Heart left ventricle (tissue), 16 donors: ENCODE data around the gene SEMA4F. TPM values are rescaled to one million over a fixed set of nuclear protein-coding genes. Genes with fewer than 3 reads are reported as not detected.
"Not testable (repeated sequence)": the region's sequence is repeated elsewhere in the genome, so short reads cannot be mapped to it uniquely, and the experiment has no call there.

ENCODE experiments used
- ATAC-seq, 4 donors: fragments of 200-7000 bp; cut with Tn5 transposase; one replicate each; pipeline ENCODE4 v1.9.1; 2020 to 2022; ENCODE audit warnings: moderate library complexity in 4 of 4, mild to moderate bottlenecking in 3 of 4, moderate number of reproducible peaks in 1 of 4
- DNase-seq, 5 donors: peaks; one replicate each; pipeline ENCODE4 v3.0.0-alpha.2; 2020
- H3K27ac ChIP-seq, 12 donors: fragments of 200-600 bp; sonication (generic) in 4 of 12; one replicate each; pipeline versions ENCODE4 v1.5.0 to v1.8.0; 2016 to 2022; ENCODE audit warnings: mild to moderate bottlenecking in 2 of 12
- H3K27me3 ChIP-seq, 9 donors: fragments of 200-600 bp; sonication (generic) in 2 of 9; one replicate each; pipeline versions ENCODE4 v1.5.1 to v1.8.0; 2016 to 2022; ENCODE audit warnings: mild to moderate bottlenecking in 3 of 9
- H3K36me3 ChIP-seq, 9 donors: fragments of 200-600 bp; sonication (generic) in 2 of 9; one replicate each; pipeline versions ENCODE4 v1.5.0 to v1.8.0; 2018 to 2022; ENCODE audit warnings: mild to moderate bottlenecking in 2 of 9
- H3K4me1 ChIP-seq, 12 donors: fragments of 200-600 bp; sonication (generic) in 4 of 12; one replicate each; pipeline versions ENCODE4 v1.5.0 to v1.8.0; 2016 to 2022; ENCODE audit warnings: mild to moderate bottlenecking in 3 of 12
- H3K4me3 ChIP-seq, 12 donors: fragments of 200-600 bp; sonication (generic) in 4 of 12; one replicate each; pipeline versions ENCODE4 v1.5.0 to v1.8.0; 2017 to 2022; ENCODE audit warnings: mild to moderate bottlenecking in 9 of 12, moderate library complexity in 4 of 12
- H3K9me3 ChIP-seq, 12 donors: fragments of 200-600 bp; sonication (generic) in 4 of 12; one replicate each; pipeline versions ENCODE4 v1.5.0 to v1.8.0; 2016 to 2022; ENCODE audit warnings: mild to moderate bottlenecking in 1 of 12
- POLR2A ChIP-seq, 2 donors: fragments of 450-650 bp; IDR thresholded peaks; one replicate each; pipeline ENCODE4 v1.6.1; 2017; ENCODE audit warnings: antibody characterized with exemption in 2 of 2, mild to moderate bottlenecking in 2 of 2, moderate library complexity in 2 of 2
- WGBS, 4 donors: extraction: QIAGEN DNeasy Blood & Tissue Kit in 2 of 4; methylation state at CpG; one replicate each; pipeline versions ENCODE4 v1.1.5 to v1.1.7; 2013 to 2018; 5-methylcytosine and 5-hydroxymethylcytosine counted together
- intact Hi-C, 10 donors: fragments of 100-400 bp; cut with DNase I; formaldehyde crosslinking; loops; one replicate each; pipeline versions ENCODE4 v1.11.1 to v1.14.2; 2022
- polyA plus RNA-seq, 2 donors: library from polyadenylated mRNA; stranded (reverse); fragments of 200-250 nt; gene quantifications; one replicate each; pipeline ENCODE4 v1.2.3, GENCODE V29; 2013
- total RNA-seq, 9 donors: library from RNA; depleted of rRNA in 2 of 9; stranded (reverse); fragments of >200 nt in 2 of 9; fragmentation: NEBNext Ultra II Directional in 3 of 9; extraction: Animal tissue kit (Norgen Biotek cat#: 25700) in 3 of 9; gene quantifications; one replicate each; pipeline versions ENCODE4 v1.1.0 to v1.2.4, GENCODE V29; 2016 to 2023
- TF ChIP-seq, protein P1 (sequence below), 12 donors: fragments of 200-600 bp; sonication (generic) in 4 of 12; IDR thresholded peaks; one replicate each; pipeline versions ENCODE4 v1.5.0 to v1.8.0; 2018 to 2022; ENCODE audit warnings: antibody characterized with exemption in 12 of 12, mild to moderate bottlenecking in 5 of 12
- donor health status: ischemic (EF 13 %, LVEDD 7.1; RV severe dilation, severe dysfunction).
- donor health status: healthy with polysubstance abuse.
- donor health status: DM: no; HTN: yes; CAD: no.
- donor health status: DM: no; HTN: no; CAD: no.
- donor health status: ischemic (EF 25% LVEDD 6.9; RV normal size, moderate dysfunction).
- donor health status: ischemic (EF 25% LVEDD 5.7; RV mildly dilated, moderate dysfunction).
- donor health status: healthy.
- donor health status: DM: yes; HTN: yes; CAD: no.
- donor health status: ischemic (EF 35%, LVEDD 5.7; RV mildly dilated, moderate dysfunction).
- donor health status: nonischemic (EF 11% LVEDD 7.7; RV severe dilation, severe dysfunction).
- donor health status: DM: yes; HTN: yes; CAD: no.
- donor health status: PGD.
- donor health status: ischemic (EF 29% LVEDD 5.4; RV normal size, mild dysfunction).
- donor health status: nonischemic (EF 23%, LVEDD 6.1; RV moderate dilation, normal function).

SEMA4F gene
- total and polyA plus RNA-seq, 11 donors: 0.95 to 4.9 (median 3.4) TPM

DNA sequence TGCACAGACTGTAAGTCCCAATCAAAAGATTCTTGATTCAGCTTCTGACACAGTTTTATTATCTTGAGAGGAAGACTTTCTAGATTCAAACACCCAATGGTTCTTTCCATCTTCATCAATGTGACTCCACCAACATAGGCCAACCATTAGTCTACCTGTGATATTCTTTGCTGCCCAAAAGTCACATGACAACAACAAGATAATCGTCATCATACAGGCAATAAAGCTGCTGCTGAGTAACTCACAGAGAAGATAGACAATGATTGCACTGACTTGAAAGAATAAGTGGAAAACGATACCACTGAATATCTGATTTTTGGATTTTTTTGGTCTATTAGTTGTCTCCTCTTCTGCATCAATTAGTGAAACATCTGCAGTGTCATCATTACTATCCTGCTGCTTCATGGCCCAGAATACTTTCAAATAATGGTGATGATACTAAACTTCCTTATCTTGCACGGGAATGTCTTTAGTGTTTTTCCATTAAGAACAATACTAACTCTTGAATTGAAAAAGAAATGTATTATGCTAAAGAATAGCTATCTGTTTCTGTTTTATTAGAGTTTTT, 25.4 kb upstream of the SEMA4F start:
- no peaks in the 10 kb centered on the region for H3K9me3 ChIP-seq
- no peak overlapping the region for H3K27ac ChIP-seq
- intact Hi-C loops: no loop called here
- no peak overlapping the region for H3K4me3 ChIP-seq
- H3K4me1 ChIP-seq: no peaks in the 10 kb centered on the region
- no peaks in the 10 kb centered on the region for H3K36me3 ChIP-seq
- ATAC-seq (no peak), DNase-seq (no peak)
- WGBS, 4 donors: 56 to 70% (median 64%) methylated on average over 3 of the region's 3 CpGs
- H3K27me3 ChIP-seq: no peaks in the 10 kb centered on the region
- TF ChIP-seq, protein P1, sequence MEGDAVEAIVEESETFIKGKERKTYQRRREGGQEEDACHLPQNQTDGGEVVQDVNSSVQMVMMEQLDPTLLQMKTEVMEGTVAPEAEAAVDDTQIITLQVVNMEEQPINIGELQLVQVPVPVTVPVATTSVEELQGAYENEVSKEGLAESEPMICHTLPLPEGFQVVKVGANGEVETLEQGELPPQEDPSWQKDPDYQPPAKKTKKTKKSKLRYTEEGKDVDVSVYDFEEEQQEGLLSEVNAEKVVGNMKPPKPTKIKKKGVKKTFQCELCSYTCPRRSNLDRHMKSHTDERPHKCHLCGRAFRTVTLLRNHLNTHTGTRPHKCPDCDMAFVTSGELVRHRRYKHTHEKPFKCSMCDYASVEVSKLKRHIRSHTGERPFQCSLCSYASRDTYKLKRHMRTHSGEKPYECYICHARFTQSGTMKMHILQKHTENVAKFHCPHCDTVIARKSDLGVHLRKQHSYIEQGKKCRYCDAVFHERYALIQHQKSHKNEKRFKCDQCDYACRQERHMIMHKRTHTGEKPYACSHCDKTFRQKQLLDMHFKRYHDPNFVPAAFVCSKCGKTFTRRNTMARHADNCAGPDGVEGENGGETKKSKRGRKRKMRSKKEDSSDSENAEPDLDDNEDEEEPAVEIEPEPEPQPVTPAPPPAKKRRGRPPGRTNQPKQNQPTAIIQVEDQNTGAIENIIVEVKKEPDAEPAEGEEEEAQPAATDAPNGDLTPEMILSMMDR (IDR thresholded peaks at IDR 0.05): no peak
- TF ChIP-seq POLR2A (IDR thresholded peaks at IDR 0.05): no peak

DNA sequence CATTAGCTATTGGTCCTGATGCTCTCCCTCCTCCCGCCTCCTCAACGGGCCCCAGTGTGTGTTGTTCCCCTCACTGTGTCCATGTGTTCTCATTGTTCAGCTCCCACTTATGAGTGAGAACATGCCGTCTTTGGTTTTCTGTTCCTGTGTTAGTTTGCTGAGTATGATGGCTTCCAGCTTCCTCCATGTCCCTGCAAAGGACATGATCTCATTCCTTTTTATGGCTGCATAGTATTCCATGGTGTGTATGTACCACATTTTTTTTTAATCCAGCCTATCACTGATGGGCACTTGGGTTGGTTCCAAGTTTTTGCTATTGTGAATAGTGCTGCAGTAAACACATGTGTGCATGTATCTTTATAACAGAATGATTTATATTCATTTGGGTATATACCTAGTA, 23.6 kb upstream of the SEMA4F start:
- H3K27ac ChIP-seq, H3K9me3 ChIP-seq, ATAC-seq, H3K27me3 ChIP-seq, H3K4me1 ChIP-seq, intact Hi-C loops, H3K36me3 ChIP-seq, H3K4me3 ChIP-seq, DNase-seq: not testable (repeated sequence)
- 96 to 100% (median 96%) methylated on average over 3 of the region's 3 CpGs for WGBS, 4 donors

DNA sequence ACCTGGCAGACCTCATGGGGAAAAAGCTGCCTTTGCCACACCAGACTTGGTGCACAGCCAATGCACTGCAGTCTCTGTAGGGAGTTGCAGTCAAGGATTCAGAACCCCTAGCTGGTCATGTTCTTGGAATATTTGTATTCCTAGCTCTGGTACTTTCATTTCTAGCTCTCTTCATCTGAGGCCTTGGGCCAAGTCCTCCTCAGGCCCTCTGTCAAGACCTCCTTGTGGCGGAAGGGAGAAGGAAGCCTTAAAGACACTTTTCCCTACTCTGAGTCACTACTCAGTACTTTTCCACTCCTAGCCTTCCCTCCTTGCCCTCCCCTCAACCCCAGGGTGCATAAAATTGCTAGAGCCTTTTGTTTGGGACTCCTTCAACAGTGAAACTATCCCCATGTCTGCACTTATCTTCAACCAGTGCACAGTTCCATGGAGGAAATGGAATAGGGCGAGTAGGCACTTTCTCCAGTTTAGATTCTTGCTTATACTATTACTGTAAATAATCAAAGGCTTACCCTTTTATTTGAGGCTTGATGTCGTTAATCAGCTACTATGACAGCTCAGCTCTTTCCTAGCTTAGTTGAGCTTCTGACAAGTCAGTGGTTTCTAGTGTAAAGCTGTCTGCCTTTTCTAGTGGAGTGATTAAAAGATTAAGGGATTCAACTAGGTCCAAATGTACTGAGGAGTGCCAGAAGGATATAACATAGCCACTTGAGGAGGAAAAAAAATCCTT, 21.7 kb upstream of the SEMA4F start:
- Histone ChIP-seq H3K4me3 (no peak overlapping the region), H3K27ac (peak overlapping the region in 3 of 12 donors; percentile 4 to 32 (median 18)), H3K9me3 (no peaks in the 10 kb centered on the region), H3K4me1 (no peaks in the 10 kb centered on the region), H3K27me3 (no peaks in the 10 kb centered on the region), H3K36me3 (no peaks in the 10 kb centered on the region)
- 74 to 80% (median 78%) methylated on average over 3 of the region's 3 CpGs for WGBS, 4 donors
- peak in 2 of 4 donors; percentile 22 to 76 for ATAC-seq
- intact Hi-C loops: no loop called here
- no peak for DNase-seq
- TF ChIP-seq POLR2A (IDR thresholded peaks at IDR 0.05): no peak
- TF ChIP-seq, protein P1 (IDR thresholded peaks at IDR 0.05): no peak

DNA sequence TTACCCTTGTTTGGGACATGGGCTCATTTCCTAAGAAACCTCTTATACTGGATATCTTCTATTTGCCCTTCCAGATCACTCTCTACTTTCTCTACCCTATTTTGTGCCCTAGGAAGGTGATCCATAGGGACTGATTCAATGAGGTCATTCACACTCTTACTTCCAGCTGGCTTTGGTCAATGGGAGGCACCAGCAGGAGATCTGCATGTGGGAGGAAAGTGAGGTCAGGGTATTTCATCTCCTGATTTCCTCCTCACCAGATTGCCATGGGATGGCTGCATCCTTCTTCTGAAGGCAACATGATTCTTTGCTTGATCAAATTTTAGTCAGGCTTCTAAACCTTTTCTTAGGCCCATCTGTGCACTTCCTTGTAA, 21.1 kb upstream of the SEMA4F start:
- intact Hi-C loops: no loop called here
- Histone ChIP-seq H3K27ac (peak overlapping the region in 3 of 12 donors; percentile 4 to 32 (median 18)), H3K4me1 (no peaks in the 10 kb centered on the region), H3K9me3 (no peaks in the 10 kb centered on the region), H3K36me3 (no peaks in the 10 kb centered on the region), H3K4me3 (no peak overlapping the region), H3K27me3 (no peaks in the 10 kb centered on the region)
- ATAC-seq (peak in 1 of 4 donors; percentile 72), DNase-seq (no peak)
- TF ChIP-seq, protein P1 (IDR thresholded peaks at IDR 0.05): no peak
- TF ChIP-seq POLR2A (IDR thresholded peaks at IDR 0.05): no peak
